IMR-90 (cell line): ENCODE measurements around the gene CDHR1. TPM values are rescaled to one million over a fixed set of nuclear protein-coding genes. Genes with fewer than 3 reads are reported as not detected.

Experiments used
- ATAC-seq: fragments of 200-7000 bp; cut with Tn5 transposase; 2 replicates; pipeline ENCODE4 v1.9.1; 2020; ENCODE audit warnings: low read depth, mild to moderate bottlenecking, moderate library complexity
- BruUV-seq: library from RNA; stranded (reverse); fragments of 400-500 nt; replicated peaks from 2 replicates; lab custom pipeline; 2021; lab: Mats Ljungman, UMichigan
- CTCF ChIA-PET: fragments of 300-600 bp; formaldehyde crosslinking; extraction: SDS; loops from one replicate; lab custom pipeline; 2021; ENCODE audit warnings: antibody characterized with exemption; lab: Yijun Ruan, JAX
- POLR2A ChIA-PET: fragments of 300-600 bp; sonication (Branson Sonifier 250); formaldehyde crosslinking; loops from one replicate; lab custom pipeline; 2022; ENCODE audit warnings: antibody characterized with exemption; ENCODE audit not compliant: unreplicated experiment; lab: Charles Lee
- DNase-seq: peaks from one replicate; pipeline ENCODE4 v3.0.0; 2013
- H2AFZ ChIP-seq: replicated peaks from 2 replicates; pipeline ENCODE3; 2013; ENCODE audit warnings: low read length, mild to moderate bottlenecking; ENCODE audit not compliant: poor library complexity
- H2AK5ac ChIP-seq: 2 replicates; pipeline ENCODE4 v1.6.1; 2013; ENCODE audit warnings: low read depth, low read length, inconsistent platforms
- H2AK9ac ChIP-seq: replicated peaks from 2 replicates; pipeline ENCODE3; 2013; ENCODE audit warnings: mild to moderate bottlenecking, low read depth, low read length, moderate library complexity; ENCODE audit not compliant: poor library complexity
- H2BK120ac ChIP-seq: 2 replicates; pipeline ENCODE4 v1.6.1; 2013; ENCODE audit warnings: low read depth, low read length, inconsistent platforms
- H2BK15ac ChIP-seq: 3 replicates; pipeline ENCODE4 v1.6.1; 2013; ENCODE audit warnings: low read depth, low read length, inconsistent platforms
- H2BK20ac ChIP-seq: 2 replicates; pipeline ENCODE4 v1.6.1; 2013; ENCODE audit warnings: low read depth, mild to moderate bottlenecking, inconsistent platforms, low read length, moderate library complexity
- H2BK5ac ChIP-seq: 2 replicates; pipeline ENCODE4 v1.6.1; 2013; ENCODE audit warnings: mild to moderate bottlenecking, low read depth, low read length, inconsistent platforms; ENCODE audit not compliant: poor library complexity, severe bottlenecking
- H3K14ac ChIP-seq: replicated peaks from 2 replicates; pipeline ENCODE4 v1.6.1; 2013; ENCODE audit warnings: low read depth, low read length, inconsistent platforms
- H3K18ac ChIP-seq: 2 replicates; pipeline ENCODE4 v1.6.1; 2013; ENCODE audit warnings: low read depth, low read length, control low read depth
- H3K23ac ChIP-seq: 2 replicates; pipeline ENCODE4 v1.6.1; 2013; ENCODE audit warnings: low read depth, low read length, inconsistent platforms
- H3K27ac ChIP-seq: 2 replicates; pipeline ENCODE4 v1.5.1; 2013; ENCODE audit warnings: mild to moderate bottlenecking, control low read depth, low read length; ENCODE audit not compliant: insufficient read depth
- H3K27me3 ChIP-seq: 2 replicates; pipeline ENCODE4 v1.6.1; 2013; ENCODE audit warnings: low read length; ENCODE audit not compliant: control insufficient read depth, insufficient read depth
- H3K36me3 ChIP-seq: 2 replicates; pipeline ENCODE4 v1.6.1; 2013; ENCODE audit warnings: low read length, mixed read lengths; ENCODE audit not compliant: control insufficient read depth, insufficient read depth
- H3K4ac ChIP-seq: 2 replicates; pipeline ENCODE4 v1.6.1; 2013; ENCODE audit warnings: low read depth, low read length, inconsistent platforms
- H3K4me1 ChIP-seq: 2 replicates; pipeline ENCODE4 v1.6.1; 2013; ENCODE audit warnings: low read length, mixed read lengths; ENCODE audit not compliant: control insufficient read depth, insufficient read depth
- H3K4me2 ChIP-seq: 2 replicates; pipeline ENCODE4 v1.6.1; 2013; ENCODE audit warnings: low read depth, mild to moderate bottlenecking, control low read depth, low read length, moderate library complexity
- H3K4me3 ChIP-seq: 2 replicates; pipeline ENCODE4 v1.5.1; 2013; ENCODE audit warnings: low read depth, mild to moderate bottlenecking, control low read depth, low read length, moderate library complexity; ENCODE audit not compliant: insufficient read depth
- H3K56ac ChIP-seq: 2 replicates; pipeline ENCODE4 v1.6.1; 2013; ENCODE audit warnings: low read length, inconsistent platforms; ENCODE audit not compliant: insufficient read depth; ENCODE audit errors: extremely low read depth
- H3K79me1 ChIP-seq, 2 experiments: 2 replicates each; pipeline ENCODE4 v1.6.1; 2013; ENCODE audit warnings: low read length in 2 of 2, inconsistent platforms in 1 of 2, low read depth in 1 of 2
- H3K9ac ChIP-seq: 2 replicates; pipeline ENCODE4 v1.6.1; 2013; ENCODE audit warnings: low read depth, low read length, control low read depth
- H3K9me1 ChIP-seq: 2 replicates; pipeline ENCODE4 v1.6.1; 2013; ENCODE audit warnings: low read length, inconsistent platforms; ENCODE audit not compliant: insufficient read depth
- H3K9me3 ChIP-seq: 2 replicates; pipeline ENCODE4 v1.6.1; 2013; ENCODE audit warnings: low read length; ENCODE audit not compliant: control insufficient read depth, insufficient read depth
- H4K20me1 ChIP-seq: 2 replicates; pipeline ENCODE4 v1.6.1; 2013; ENCODE audit warnings: low read length, inconsistent platforms; ENCODE audit not compliant: insufficient read depth
- H4K5ac ChIP-seq: 2 replicates; pipeline ENCODE4 v1.6.1; 2013; ENCODE audit warnings: mild to moderate bottlenecking, low read depth, low read length, control low read depth
- H4K8ac ChIP-seq, 2 experiments: 2 replicates each; pipeline ENCODE4 v1.6.1; 2013; ENCODE audit warnings: low read depth in 2 of 2, low read length in 2 of 2, control low read depth in 1 of 2, inconsistent platforms in 1 of 2
- H4K91ac ChIP-seq: 2 replicates; pipeline ENCODE4 v1.6.1; 2013; ENCODE audit warnings: low read depth, low read length, inconsistent platforms; ENCODE audit not compliant: insufficient read depth
- CHD1 ChIP-seq: IDR thresholded peaks from 2 replicates; pipeline ENCODE4 v1.6.1; 2012; ENCODE audit warnings: low read depth, low read length, improper control_type of control experiment
- MAFK ChIP-seq: IDR thresholded peaks from 2 replicates; pipeline ENCODE4 v1.6.1; 2012; ENCODE audit warnings: low read depth, low read length, improper control_type of control experiment
- MAZ ChIP-seq: IDR thresholded peaks from 2 replicates; pipeline ENCODE4 v1.6.1; 2012; ENCODE audit warnings: low read depth, mild to moderate bottlenecking, low read length, improper control_type of control experiment, moderate library complexity, borderline replicate concordance
- NFE2L2 ChIP-seq: fragments of 150-350 bp; IDR thresholded peaks from 2 replicates; pipeline ENCODE4 v1.6.1; 2016; ENCODE audit warnings: low read depth, mild to moderate bottlenecking, low read length
- POLR2A ChIP-seq: IDR thresholded peaks from 2 replicates; pipeline ENCODE4 v1.6.1; 2012; ENCODE audit warnings: mild to moderate bottlenecking, low read depth, low read length
- RCOR1 ChIP-seq: IDR thresholded peaks from 2 replicates; pipeline ENCODE4 v1.6.1; 2012; ENCODE audit warnings: mild to moderate bottlenecking, low read length, improper control_type of control experiment; ENCODE audit not compliant: insufficient replicate concordance
- RFX5 ChIP-seq: IDR thresholded peaks from 2 replicates; pipeline ENCODE4 v1.8.0; 2012; ENCODE audit warnings: low read depth, mild to moderate bottlenecking, low read length, moderate library complexity
- WGBS, 2 experiments: methylation state at CpG; one replicate each; pipeline versions ENCODE4 v1.1.5 to v1.1.7; 2013; ENCODE audit warnings: missing lambda C conversion rate in 2 of 2; ENCODE audit not compliant: insufficient read length in 1 of 2; ENCODE audit errors: extremely low coverage in 2 of 2; 5-methylcytosine and 5-hydroxymethylcytosine counted together
- dilution Hi-C: fragments of 300-500 bp; cut with HindIII; formaldehyde crosslinking; loops from one replicate; pipeline ENCODE4 v1.14.3; 2018; ENCODE audit warnings: low sequenced_read_pairs; ENCODE audit not compliant: unreplicated experiment
- in situ Hi-C: fragments of 300-500 bp; cut with MboI; formaldehyde crosslinking; loops from 3 replicates; pipeline ENCODE4 v1.14.3; 2019; ENCODE audit warnings: low sequenced_read_pairs, inconsistent platforms, mixed read lengths
- intact Hi-C: fragments of 100-400 bp; cut with micrococcal nuclease; formaldehyde crosslinking; loops from 2 replicates; pipeline ENCODE4 v1.10.0; 2022
- polyA plus RNA-seq, 3 experiments: library from polyadenylated mRNA; depleted of rRNA; stranded (reverse); fragments of >200 nt; gene quantifications; 2 replicates each; pipeline ENCODE4 v1.2.3, GENCODE V29; 2012; ENCODE audit warnings: low replicate concordance in 1 of 3
- total RNA-seq: library from RNA; depleted of rRNA; stranded (reverse); fragments of >200 nt; gene quantifications from 2 replicates; pipeline ENCODE4 v1.2.3, GENCODE V29; 2012
- TF ChIP-seq, protein P1 (sequence below): fragments of 150-350 bp; IDR thresholded peaks from 2 replicates; pipeline ENCODE4 v1.6.1; 2017; ENCODE audit warnings: mild to moderate bottlenecking, antibody characterized with exemption, low read length, low read depth
- TF ChIP-seq, protein P2 (sequence below): fragments of 150-350 bp; IDR thresholded peaks from 2 replicates; pipeline ENCODE4 v1.6.1; 2016; ENCODE audit warnings: low read depth, mild to moderate bottlenecking, low read length, moderate library complexity, borderline replicate concordance

The CDHR1 gene
- total and polyA plus RNA-seq, 2 of the 4 experiments (the other 2 are of a cell fraction): not detected

DNA sequence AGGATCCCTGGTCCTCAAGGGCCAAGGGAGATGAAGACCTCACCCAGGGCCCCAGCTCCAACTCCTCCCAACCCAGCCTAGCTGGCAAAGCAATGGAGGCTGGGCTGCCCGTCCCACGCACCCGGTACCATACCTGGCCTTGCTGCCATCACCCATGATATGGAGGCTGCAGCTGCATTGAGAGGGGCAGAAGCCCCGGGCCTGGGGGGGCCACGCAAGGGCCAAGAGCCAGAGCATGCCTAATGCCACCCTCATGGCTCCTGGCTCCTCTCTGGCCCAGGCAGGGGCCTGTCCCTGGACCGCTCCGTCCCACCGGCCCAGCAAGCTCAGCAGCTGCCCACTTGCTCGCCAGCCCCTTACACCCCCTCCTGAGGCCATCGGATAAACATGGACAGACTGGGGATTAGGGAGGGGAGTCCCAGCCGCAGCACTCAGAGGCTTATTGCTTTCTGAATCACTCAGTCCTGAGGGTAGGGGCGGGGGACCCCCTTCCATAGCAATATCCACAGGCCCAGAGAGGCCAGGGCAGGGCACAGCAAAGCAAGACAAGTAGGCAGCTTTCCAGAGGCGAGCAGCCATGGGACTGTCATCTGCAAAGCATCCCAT, 47.0 kb downstream of the CDHR1 start, which contains the start of gene LRIT1:
LRIT1 (minus strand) TSS at position 362 of the 606 bp plus-strand sequence; CDS start at position 255, 107 bp downstream.
- Histone ChIP-seq H2BK20ac (no peak within 1 kb of the TSS), H4K20me1 (no peaks in the 10 kb centered on the region), H4K5ac (no peak within 1 kb of the TSS), H2AFZ (no peak within 1 kb of the TSS), H3K9ac (no peak within 1 kb of the TSS), H3K4me2 (no peak within 1 kb of the TSS), H3K23ac (no peak within 1 kb of the TSS), H3K4ac (no peak within 1 kb of the TSS), H4K91ac (no peak within 1 kb of the TSS), H4K8ac (no peak within 1 kb of the TSS), H3K4me1 (no peaks in the 10 kb centered on the region), H3K9me1 (no peaks in the 10 kb centered on the region), H3K18ac (no peak within 1 kb of the TSS), H2BK15ac (no peak within 1 kb of the TSS), H2AK5ac (no peak within 1 kb of the TSS), H2BK5ac (no peak within 1 kb of the TSS), H3K9me3 (no peaks in the 10 kb centered on the region), H3K4me3 (no peak within 1 kb of the TSS), H3K36me3 (no peaks in the 10 kb centered on the region), H2BK120ac (no peak within 1 kb of the TSS), H3K14ac (no peak within 1 kb of the TSS), H3K27me3 (peaks cover 20% of the 10 kb centered on the region), H3K27ac (no peak within 1 kb of the TSS), H3K79me1 (no peaks in the 10 kb centered on the region), H3K56ac (no peak within 1 kb of the TSS), H2AK9ac (no peak within 1 kb of the TSS)
- in situ Hi-C loops: no loop called here
- intact Hi-C loops: no loop called here
- BruUV-seq: no TSS peak
- dilution Hi-C loops: no loop called here
- ChIA-PET CTCF (interaction anchor here (1.1 kb wide), 1 partner anchor 15 kb away, joined by 4 read pairs; no protein-coding TSS in a partner anchor), POLR2A (no interaction called here)
- DNase-seq (no peak), ATAC-seq (no peak)
- no peak for TF ChIP-seq MAZ
- TF ChIP-seq RCOR1: no peak
- TF ChIP-seq MAFK: no peak
- TF ChIP-seq, protein P1, sequence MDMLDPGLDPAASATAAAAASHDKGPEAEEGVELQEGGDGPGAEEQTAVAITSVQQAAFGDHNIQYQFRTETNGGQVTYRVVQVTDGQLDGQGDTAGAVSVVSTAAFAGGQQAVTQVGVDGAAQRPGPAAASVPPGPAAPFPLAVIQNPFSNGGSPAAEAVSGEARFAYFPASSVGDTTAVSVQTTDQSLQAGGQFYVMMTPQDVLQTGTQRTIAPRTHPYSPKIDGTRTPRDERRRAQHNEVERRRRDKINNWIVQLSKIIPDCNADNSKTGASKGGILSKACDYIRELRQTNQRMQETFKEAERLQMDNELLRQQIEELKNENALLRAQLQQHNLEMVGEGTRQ: no peak
- TF ChIP-seq, protein P2, sequence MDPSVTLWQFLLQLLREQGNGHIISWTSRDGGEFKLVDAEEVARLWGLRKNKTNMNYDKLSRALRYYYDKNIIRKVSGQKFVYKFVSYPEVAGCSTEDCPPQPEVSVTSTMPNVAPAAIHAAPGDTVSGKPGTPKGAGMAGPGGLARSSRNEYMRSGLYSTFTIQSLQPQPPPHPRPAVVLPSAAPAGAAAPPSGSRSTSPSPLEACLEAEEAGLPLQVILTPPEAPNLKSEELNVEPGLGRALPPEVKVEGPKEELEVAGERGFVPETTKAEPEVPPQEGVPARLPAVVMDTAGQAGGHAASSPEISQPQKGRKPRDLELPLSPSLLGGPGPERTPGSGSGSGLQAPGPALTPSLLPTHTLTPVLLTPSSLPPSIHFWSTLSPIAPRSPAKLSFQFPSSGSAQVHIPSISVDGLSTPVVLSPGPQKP: no peak
- TF ChIP-seq POLR2A: no peak
- TF ChIP-seq RFX5: no peak
- TF ChIP-seq CHD1: no peak
- no peak for TF ChIP-seq NFE2L2
- no CpG with 5 or more reads among the region's 13 CpGs for WGBS, 2 experiments
